Activated CD4-positive, CD25-positive, alpha-beta regulatory T cell treated with anti-CD3 and anti-CD28 coated beads, Interleukin-2, amount 50 U/mL, for 16 hours (primary cell): ENCODE results near the gene ASCC3.

Experiments used
- DNase-seq: peaks from one replicate; pipeline ENCODE4 v3.0.0-alpha.2; 2020; ENCODE audit warnings: low read depth, low spot score

The ASCC3 gene

DNA sequence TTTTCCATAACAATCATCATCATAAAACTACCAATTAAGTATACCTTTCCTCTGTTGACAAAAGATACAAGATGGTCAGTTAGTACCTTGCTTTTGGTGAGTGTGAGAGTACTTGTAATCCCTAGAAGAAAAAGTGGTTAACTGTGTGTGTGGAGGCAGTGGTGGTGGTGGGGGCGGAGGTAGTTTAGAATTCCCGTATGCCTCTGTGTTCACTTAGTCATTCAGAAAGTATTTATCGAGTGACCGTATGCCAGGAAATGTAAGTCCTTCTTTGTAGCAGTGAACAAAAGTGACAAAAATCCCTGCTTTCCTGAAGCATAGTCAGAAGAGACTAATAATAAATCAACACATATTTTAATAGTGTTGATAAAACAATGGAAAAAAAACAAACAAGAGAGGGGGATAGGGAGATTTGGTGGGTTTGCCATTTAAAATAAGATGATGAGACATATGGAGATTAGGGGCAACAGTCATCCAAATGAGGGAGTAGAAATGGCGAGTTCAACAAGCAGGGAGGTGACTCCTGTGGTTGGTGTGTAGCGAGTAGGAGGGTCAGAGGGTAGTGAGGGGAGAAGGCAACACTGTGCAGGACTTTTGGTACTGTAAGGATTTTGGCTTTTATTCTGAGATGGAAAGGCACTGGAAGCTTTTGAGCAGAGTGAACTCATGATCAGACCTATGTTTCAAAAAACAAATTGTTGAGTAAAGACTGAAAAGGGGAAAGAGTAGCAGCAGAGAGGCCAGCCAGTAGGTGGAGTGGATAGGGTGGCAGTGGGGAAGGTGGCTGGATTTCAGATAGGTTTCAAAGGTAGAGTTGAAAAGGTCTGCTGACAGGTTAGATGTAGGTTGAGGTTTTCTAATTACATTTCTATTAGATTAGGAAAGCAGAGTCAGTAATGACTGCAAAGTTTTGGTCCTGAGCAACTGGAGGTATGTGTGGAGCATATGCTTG is 376.1 kb downstream of the ASCC3 start:
- DNase-seq, result no peak

DNA sequence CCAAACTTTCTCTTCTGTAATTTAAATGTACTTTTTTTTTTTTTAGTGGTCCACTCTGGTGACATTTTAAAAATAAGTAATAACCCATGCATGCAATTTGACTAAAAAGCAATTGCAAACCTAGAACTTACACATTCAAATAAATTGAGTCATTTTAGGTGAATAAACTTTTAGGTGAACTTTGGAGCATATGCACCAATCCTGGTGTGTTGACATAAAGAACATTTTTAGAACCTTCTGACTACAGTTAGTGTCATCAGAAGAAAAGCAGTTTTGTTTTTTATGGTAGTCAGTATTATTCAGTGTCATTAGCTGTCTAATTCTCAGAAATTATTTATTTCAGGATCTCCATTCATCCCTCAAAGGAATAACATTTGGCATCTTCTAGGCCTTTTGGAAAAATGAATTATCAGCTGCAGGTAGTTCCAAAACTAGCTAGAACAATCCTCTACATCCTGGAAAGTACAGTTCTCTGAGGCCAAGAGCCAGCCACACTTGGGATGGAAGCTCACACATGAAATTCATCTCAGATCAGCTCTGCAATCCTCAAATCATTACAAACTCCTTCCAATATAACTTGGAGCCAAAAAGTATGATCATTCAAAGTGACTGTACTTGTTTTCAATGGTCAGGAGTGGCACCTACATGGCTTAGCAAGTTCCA is 378.0 kb downstream of the ASCC3 start:
- DNase-seq, result no peak

- DNase-seq, result no peak
Observed at GRCh38 chr6:100493206-100493888, 387.8 kb downstream of the ASCC3 start.

GRCh38 chr6:100491952-100492670 is 389.0 kb downstream of the ASCC3 start:
- DNase-seq, result no peak

GRCh38 chr6:100490065-100490464 is 391.1 kb downstream of the ASCC3 start:
- DNase-seq, result no peak

GRCh38 chr6:100488244-100488643 is 392.9 kb downstream of the ASCC3 start:
- no peak for DNase-seq

DNA sequence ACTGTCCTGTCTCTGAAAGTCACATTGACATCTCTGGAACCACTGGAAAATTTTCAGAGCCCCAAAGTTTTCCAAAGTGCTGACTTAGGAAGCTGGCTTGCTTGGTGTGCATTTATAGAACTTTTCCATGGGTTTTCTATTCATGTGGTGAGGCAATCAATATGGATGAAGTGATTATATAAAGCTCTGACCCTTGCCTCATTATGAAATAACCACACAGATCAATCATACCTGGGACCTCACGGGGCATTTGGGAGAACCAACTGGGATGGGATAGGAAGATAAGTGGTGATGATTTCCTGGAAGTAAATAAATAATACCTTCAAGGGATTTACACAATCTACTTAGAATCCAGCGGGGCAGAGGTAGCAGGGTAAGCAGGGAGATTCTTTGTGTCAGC is 393.5 kb downstream of the ASCC3 start:
- no peak for DNase-seq

GRCh38 chr6:100485268-100485667 is 395.9 kb downstream of the ASCC3 start:
- no peak for DNase-seq

DNA sequence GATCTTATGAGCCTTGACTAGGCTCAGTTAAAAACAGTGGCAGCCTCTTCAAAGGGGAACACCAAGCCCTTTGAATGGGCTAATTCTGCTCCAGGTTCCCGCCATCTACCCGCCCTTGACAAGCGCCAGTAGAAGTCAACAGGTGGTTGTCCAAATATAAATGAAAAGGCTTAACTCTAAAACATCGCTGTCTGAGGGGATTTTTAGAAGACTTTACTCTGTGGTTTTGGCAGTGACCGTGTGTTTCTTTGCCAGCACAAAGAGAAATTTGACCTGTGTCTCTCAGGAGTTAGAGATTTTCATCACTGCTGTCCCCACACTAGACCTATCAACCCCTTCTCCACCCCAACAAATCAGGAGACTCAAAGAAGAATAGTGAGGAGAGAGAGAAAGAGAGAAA is 396.7 kb downstream of the ASCC3 start:
- DNase-seq, result no peak

- DNase-seq, result no peak
Observed at GRCh38 chr6:100482698-100483097, 398.4 kb downstream of the ASCC3 start.

- no peak for DNase-seq
Observed at GRCh38 chr6:100479179-100480035, 401.7 kb downstream of the ASCC3 start.

DNA sequence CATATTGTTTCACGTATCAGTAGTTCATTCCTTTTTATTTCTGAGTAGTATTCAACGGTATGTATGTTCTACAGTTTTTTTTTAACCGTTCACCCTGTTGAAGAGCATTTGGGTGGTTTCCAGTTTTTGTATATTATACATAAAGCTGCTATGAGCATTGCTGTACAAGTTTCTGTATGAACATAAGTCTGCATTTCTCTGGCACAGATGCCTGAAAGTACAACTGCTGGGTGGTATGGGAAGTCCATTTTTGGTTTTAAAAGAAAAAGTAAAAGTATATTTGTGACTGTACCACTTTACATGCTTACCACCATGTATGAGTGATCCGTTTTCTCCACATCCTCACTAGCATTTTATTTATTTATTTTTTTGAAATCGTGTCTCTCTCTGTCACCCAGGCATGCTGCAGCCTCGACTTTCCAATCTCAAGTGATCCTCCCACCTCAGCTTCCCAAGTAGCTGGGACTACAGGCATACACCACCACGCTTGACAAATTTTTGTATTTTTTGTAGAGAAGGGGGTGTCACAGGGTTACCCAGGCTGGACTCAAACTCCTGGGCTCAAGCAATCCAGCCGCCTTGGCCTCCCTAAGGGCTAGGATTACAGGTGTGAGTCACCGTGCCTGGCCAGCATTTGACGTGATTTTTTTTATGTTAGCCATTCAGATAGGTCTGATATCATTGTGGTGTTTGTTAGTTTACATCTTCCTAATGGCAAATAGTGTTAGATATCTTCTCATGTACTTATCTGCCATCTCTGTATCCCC is 405.4 kb downstream of the ASCC3 start:
- no peak for DNase-seq

DNA sequence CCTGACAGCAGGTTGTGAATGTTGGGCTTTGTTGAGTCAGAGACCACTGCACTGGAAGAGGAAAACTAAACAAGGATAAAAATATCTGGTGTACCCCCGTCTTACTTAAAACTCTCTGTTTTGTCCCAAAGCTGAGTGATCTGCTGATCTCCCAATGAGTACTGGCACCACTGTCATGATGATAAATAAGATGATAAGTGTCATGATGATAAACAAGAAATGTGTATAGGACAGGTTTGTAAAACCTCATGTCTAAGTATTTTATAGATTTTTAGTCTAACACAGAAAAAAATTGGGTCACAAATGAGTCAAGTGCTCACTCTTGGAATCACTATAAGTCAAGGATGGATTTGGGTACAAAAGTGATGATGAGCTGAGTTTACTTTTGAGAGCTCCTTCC is 407.9 kb downstream of the ASCC3 start:
- no peak for DNase-seq

DNA sequence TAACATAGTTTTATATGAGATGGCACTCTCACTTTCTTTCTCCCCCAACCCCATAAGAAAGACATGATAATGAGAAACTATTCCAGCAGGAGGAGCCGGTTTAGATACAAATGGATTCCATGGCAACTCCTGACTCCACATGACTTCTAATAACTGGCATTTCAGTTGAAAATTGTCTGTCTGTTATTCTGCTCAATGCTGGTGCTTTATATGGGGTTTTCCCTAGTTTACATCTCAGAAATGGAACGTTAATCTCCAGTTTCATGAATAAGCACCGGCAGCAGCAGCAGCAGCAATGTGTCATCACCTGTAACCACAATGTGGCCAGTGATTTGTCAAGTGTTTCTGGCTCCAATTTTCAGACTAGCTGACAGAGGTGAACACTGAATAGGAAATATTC is 408.5 kb downstream of the ASCC3 start:
- no peak for DNase-seq

DNA sequence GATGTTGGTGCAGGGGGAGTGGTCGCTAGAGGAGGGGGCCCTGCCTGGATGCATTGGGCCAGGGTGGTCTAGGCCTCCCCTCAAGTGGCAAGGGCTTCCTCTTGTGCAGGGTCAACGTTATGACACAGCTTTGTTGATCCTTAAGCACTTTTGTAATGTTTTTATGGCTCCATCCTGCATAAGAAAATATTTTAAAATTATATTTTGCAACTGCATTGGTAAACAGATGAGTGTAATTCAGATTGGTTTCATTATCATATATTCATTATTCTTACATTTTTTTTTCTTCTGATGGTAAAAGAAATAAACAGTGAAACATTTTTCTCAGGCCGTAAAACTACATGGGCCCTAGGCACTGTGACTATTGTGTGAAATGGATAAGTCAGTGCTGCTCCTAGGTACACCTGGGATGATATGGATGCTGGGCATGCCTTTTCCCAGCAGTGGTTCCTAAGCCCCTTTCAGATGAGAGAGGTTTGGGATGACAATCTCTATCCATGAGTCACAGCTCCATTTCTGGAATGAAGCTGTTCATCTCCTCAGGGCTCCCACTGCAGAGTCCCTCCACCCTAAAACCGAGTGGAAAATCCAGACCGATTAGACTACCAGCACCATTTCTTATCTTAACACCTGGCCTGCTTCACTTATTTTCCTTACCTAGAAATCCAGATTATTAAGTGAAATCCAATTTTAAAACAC is 410.6 kb downstream of the ASCC3 start:
- DNase-seq, result no peak

DNA sequence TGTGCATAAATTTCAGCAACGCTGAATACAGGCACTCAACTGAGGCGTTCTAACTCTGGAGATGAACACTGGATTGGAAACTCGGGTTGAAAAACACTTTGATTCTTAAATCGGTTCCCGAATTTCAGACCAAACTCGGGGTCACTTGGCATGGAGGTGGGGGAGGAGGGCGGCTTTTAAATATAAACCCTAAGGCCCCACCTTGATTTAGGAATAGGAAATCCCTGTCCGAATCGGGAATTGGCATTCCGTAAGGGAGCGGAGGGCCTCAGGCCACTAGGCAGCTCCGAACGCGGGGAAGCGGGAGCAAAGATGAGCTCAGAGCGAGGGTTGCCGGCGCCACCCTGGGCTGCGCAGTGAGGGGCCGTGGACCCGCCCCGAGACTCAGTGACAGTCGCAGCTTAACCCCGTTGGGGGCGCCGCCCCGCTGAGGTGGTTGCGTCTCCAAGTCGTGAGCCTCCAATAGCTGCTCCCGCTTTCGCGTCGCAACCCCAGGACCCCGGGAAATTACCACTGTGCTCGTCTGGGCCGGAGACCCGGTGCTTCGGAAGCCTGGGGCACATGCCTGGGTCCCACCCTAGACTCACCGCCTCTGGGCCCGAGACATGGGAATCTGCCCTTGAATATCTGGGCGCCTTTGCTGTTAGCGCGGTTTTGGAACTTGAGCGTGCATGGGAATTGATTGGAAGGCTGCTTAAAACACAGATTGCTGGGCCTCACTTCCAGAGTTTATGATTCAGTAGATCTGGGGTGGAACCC is 411.8 kb downstream of the ASCC3 start:
- no peak for DNase-seq

DNA sequence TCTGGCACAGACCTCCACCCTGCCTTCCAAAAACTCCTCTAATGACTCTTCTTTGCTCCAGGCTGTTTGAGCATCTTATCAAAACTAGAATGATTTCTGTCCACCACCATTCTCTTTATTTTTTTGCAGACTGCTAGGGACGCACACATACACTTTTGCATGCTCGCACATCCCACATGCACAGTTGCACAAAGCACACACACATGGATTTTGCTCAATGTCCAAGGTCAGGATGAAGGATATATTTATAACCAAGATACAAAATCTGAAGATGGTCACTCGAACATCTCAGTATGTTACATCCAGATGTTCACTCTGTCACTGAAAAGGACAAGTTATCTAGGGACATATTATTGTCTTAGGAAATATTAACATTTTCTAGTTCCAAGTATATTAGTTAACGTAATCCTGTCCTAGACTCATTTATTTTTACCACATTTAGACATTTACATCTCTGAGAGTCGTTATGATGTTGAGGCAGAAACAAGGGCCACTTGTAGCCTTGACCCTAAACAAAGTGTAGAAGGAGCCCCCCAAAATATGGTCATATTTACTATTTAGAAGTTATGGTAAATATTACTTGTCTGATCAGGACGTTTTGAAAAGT is 413.0 kb downstream of the ASCC3 start:
- no peak for DNase-seq
